HG02885 (cell line): ENCODE data around the gene HABP4.

Experiments
- ATAC-seq: cut with Tn5 transposase; IDR thresholded peaks from one replicate; pipeline ENCODE4 v1.9.1; 2021; ENCODE audit warnings: mild to moderate bottlenecking; ENCODE audit not compliant: unreplicated experiment, poor library complexity

HABP4 gene

GRCh38 chr9:96467784-96468183 lies 17.8 kb downstream of the HABP4 start:
- no peak for ATAC-seq

- no peak for ATAC-seq
These were observed 26.0 kb downstream of the HABP4 start for GRCh38 chr9:96476013-96476412.

- no peak for ATAC-seq
These were observed 26.6 kb downstream of the HABP4 start for GRCh38 chr9:96476591-96476990.

GRCh38 chr9:96478829-96479371 lies 28.9 kb downstream of the HABP4 start:
- ATAC-seq, result peak; percentile 77

- ATAC-seq, result no peak
These were observed 30.8 kb downstream of the HABP4 start for GRCh38 chr9:96480736-96481135.

- no peak for ATAC-seq
These were observed 32.5 kb downstream of the HABP4 start for GRCh38 chr9:96482476-96482875.

GRCh38 chr9:96483197-96483596 lies 33.2 kb downstream of the HABP4 start:
- ATAC-seq, result no peak

GRCh38 chr9:96483733-96484390 lies 33.9 kb downstream of the HABP4 start:
- ATAC-seq, result no peak

GRCh38 chr9:96484521-96484931 lies 34.6 kb downstream of the HABP4 start:
- ATAC-seq, result peak; percentile 92

GRCh38 chr9:96485280-96485679 lies 35.3 kb downstream of the HABP4 start:
- no peak for ATAC-seq

- no peak for ATAC-seq
These were observed 36.5 kb downstream of the HABP4 start for GRCh38 chr9:96486386-96487028.

GRCh38 chr9:96487029-96487396 lies 37.0 kb downstream of the HABP4 start:
- no peak for ATAC-seq

- no peak for ATAC-seq
These were observed 38.0 kb downstream of the HABP4 start for GRCh38 chr9:96487949-96488348.

- no peak for ATAC-seq
These were observed 39.6 kb downstream of the HABP4 start for GRCh38 chr9:96489482-96489979.

GRCh38 chr9:96490534-96491078 lies 40.6 kb downstream of the HABP4 start:
- no peak for ATAC-seq

GRCh38 chr9:96491079-96491879 lies 41.3 kb downstream of the HABP4 start:
- no peak for ATAC-seq

GRCh38 chr9:96491880-96492525 lies 42.0 kb downstream of the HABP4 start:
- no peak for ATAC-seq

GRCh38 chr9:96492993-96493531 lies 43.1 kb downstream of the HABP4 start:
- ATAC-seq, result no peak

GRCh38 chr9:96493757-96494156 lies 43.8 kb downstream of the HABP4 start:
- ATAC-seq, result no peak
